ENCODE measurements around the gene PTPN21.
A peak's percentile ranks its signal among the peaks of the same experiment; 100 is the strongest.

The PTPN21 gene

DNA sequence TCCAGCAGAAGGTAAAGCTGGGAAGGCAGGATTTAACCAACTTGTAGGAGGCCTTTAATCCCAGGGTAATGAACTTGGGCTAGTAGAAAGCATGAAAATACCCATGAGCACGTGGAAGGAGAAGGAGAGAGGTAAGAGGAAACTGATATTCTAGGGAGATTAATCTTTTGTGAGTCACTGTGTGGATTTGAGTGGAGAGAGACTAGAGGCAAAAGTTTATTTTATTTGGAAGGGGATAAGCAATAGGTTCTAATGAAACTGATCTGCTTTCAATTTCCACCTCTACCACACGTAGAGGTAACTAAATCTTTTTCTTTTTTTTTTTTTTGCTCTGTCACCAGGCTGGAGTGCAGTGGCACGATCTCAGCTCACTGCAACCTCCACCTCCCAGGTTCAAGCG, 52.1 kb downstream of the PTPN21 start:
- no peak for DNase-seq

DNA sequence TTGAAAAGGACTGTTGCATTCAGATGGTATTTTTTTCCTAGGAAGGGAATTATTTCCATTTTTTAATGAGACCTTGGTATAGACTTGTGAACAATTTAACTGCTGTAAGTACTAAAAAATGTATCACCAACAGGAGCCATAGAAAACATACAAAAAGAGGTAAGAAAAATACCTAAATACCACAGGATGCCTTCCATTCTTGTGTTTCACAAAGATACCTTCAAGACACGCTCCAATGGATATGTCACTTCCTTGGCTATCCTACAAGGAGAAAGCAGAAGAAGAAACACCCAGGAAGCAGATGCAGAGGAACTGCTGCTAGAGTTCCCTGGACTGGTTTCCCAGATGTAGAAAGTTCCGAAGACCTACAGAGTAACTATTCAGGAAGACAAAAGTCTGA, 54.2 kb downstream of the PTPN21 start:
- no peak for DNase-seq

DNA sequence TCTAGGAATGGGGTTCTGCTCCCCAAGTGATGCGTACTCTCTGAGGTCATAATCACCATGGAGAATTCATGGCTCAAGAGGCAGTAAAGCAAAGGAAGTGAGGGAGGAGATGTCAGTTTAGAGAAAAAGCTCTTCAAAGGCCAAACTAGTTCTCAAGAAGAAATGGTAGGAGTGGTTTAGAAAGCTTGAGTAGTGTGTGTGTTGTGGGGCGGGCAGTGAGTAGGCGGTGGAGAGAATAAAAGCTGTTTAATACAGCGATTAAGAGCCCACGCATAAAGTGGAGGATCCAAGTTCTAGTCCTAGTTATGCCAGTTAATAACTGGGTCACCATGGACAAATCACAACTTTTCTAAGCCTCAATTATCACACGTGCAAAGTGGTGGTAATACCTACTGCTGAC, 55.6 kb downstream of the PTPN21 start:
- no peak for DNase-seq

- DNase-seq = no peak
Measured at GRCh38 chr14:88496414-88496813, 58.4 kb downstream of the PTPN21 start.

DNA sequence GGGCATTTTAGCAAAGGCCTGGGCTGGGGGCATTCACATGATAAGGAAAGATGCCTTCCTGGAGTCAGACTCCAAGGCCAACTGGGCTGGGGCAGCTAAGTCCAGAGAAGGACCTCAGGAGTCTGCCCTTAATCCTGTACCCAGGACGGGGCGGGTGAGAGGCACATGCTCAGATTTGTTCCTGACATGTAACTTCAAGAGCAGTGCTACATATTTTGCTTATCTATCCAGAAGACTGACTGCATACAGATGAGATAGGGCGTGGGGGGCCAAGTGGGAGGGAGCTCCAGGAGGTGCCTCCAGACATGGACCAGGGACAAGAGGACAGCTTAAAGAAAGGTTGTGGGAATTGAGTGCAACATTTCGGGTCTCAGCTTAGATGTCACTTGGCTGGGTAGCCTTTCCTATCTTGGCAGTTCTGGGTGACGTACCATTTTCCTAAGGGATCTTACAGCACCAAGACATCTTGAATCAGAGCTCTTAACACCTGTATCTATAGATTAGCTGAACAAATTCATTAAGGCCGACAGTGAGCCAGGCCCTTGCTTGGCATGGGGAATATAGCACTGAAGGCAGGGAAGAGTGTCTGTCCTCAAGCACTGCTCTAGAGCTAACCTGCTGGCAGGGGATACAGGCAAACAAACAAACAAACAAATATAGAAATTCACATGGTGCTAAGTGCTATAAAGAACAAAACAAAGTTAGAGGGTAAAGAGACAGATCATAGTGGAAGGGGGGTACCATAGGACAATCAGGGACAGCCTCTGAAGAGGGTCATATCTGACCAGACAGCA, 61.2 kb downstream of the PTPN21 start:
- no peak for DNase-seq

DNA sequence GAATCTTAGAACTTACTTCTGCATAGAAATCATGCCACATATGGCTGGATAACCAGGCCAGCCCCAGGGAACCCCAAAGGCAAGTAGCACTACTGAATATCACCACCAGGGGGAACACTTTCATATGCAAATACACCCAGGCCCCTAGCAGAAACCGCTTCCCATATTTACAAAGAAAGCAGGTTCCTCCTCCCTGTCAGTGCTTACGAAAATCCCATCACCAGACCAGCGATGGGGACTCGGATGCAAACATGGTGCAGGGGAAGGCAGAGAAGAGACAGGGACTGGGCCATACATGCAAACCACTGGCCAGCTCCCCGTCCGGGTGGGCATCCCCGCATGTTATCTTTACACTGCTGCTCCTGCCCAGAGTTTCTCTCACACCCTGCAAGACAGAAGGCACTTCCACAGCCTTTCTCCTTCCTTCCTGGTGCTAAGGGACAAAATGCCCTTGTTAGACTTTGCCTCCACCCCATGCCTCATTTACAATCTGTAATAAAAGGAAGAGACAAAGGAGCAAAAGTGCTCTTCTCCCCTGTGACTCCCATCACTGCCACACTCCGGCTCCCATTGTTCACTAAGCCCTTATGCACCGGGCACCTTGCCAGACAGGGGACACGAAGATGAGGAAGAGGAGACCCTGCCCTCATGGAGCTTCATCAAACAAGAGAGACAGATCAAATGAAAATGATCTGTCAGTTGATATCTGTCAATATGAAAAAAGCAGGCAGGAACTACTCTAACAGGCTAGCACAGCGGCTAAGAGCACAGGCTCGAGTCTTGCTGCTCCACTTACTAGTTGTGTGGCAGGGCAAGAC, 62.3 kb downstream of the PTPN21 start:
- peak; percentile 84 for DNase-seq

GRCh38 chr14:88490168-88490567, 64.6 kb downstream of the PTPN21 start:
- no peak for DNase-seq

DNA sequence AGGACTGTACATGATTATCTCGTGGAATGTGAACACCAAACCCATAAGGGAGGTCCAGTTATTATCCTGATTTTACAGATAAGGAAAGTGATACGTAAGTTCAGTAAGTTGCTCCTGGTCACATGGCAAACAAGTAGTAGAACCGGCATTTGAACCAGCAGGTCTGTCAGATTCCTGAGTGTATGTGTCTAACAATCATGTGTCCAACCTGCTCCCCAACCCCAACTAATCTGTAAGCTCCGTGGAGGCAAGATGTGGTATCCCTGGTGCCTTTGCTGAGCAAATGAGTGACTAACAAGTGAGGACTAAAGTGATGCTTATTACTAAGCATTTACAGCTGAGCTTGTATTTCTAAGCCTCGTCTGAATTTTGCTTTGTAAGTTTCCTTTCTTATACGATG, 65.9 kb downstream of the PTPN21 start:
- no peak for DNase-seq

GRCh38 chr14:88488081-88488480, 66.7 kb downstream of the PTPN21 start:
- no peak for DNase-seq

GRCh38 chr14:88482524-88482923, 72.3 kb downstream of the PTPN21 start:
- no peak for DNase-seq

- no peak for DNase-seq
Measured at GRCh38 chr14:88481794-88482193, 73.0 kb downstream of the PTPN21 start.

DNA sequence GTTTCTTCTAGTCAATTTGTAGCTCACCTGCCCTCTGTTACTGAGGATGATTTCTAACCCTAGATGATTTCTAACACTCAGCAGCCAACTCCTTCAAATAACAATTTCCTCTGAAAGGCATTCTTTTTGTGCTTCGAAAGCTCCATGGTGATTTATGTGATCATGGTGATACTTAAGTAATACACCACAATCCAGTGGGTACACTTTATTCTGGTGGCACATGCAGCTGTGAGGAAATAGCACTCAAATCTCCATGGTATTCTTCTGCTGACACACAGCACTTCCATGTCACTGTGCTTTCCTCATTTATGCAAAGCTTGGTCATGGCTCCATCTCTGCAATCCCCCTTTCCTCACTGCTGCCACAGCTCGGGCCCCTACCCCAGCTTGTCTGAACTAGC, 73.7 kb downstream of the PTPN21 start:
- no peak for DNase-seq

GRCh38 chr14:88479574-88479987, 75.2 kb downstream of the PTPN21 start:
- DNase-seq = no peak

- DNase-seq = no peak
Measured at GRCh38 chr14:88478931-88479330, 75.9 kb downstream of the PTPN21 start.

DNA sequence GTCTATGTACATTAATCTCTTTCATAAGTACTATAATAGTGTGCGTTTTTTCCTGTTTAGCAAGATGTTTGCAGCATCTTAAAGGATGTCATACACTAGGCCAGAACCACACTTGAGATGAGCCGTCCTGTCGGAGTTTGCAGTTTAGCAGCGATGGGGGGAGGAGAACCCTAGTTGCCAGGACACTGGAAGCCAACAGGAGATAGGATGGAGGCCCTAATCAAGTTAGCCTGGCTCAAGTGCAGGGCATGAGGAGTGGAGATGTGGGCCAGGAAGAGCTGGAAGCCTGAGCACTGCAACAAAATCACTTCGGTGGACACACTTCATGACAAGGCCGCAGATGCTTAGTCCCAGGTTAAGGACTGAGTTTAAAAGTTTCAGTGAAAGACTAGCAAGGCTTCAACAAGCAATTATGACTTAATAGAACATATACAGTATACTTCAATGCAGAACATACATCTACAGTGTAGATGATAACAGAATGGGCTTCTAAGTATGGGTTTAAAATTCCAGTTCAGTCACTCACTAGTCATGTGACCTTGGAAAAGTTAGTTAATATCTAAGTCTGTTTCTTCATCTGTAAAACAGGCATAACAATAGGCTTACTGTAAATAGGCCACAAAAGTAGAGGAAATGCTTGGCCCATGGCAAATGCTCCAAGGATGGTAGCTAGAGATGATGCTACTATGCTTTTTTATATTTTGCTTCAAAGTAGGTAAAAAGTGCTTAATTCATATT, 77.1 kb downstream of the PTPN21 start:
- DNase-seq = no peak

DNA sequence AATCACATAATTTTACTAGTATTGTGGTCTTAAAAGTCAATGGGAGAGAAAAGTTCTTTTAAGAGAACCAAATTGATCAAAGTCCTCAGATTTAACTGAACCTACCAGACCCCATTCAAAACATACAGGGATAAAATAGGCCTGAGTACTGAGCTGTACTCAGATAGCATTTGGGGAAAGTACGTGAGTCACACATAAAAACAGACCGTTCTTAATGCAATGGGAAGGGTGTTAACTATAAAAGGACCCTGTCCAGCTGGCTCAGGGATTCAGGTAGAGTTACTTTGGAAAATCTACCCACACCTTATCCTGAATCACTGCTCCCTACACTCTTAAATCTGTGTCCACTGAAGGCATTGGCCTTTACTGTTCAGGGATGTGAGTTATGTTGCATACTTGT, 78.0 kb downstream of the PTPN21 start:
- DNase-seq = no peak

DNA sequence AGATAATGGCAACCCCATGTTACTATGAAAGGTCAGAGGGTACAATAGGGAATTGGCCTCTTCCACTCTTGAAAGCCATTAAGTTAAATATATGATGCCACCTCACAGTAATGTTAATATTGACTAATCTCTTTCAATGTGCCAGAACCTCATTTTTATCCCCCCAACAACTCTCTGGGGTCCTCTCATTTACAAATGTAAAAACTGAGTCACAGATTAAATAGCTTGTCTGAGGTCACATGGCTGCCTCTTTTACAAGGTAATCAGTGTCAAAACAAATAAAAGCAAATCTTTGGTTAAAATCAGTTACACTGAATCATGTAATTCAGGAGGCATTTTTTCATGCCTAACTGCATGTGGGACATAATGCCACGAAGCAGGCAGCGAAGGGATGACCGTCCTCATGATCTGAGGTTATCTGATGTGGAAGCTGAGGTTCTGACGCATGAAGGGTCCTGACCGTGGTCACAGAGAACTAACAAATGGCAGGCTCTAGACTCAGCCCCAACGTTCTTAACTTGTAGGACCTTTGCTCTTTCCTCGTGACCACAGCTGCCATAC, 78.5 kb downstream of the PTPN21 start:
- peak; percentile 84 for DNase-seq

DNA sequence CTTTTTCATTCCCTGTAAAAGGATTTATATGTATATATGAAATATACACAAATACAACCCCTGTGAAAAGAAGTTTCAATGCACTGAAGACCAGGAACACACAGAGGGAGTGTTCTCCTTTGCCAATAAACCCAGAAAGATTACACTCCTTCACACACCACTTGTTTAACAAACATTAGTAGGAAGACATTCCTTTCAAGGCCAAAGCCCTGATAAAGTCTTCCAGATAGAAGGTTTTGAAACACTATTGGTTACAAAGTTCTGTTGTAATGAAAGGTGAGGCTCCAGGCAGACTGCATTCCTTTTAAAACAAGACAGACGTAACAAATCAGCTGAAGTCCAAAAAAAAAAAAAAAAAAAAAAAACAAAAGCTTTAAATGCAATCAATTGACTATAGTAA, 81.0 kb downstream of the PTPN21 start:
- DNase-seq = no peak

- DNase-seq = no peak
Measured at GRCh38 chr14:88470542-88471440, 84.0 kb downstream of the PTPN21 start.

DNA sequence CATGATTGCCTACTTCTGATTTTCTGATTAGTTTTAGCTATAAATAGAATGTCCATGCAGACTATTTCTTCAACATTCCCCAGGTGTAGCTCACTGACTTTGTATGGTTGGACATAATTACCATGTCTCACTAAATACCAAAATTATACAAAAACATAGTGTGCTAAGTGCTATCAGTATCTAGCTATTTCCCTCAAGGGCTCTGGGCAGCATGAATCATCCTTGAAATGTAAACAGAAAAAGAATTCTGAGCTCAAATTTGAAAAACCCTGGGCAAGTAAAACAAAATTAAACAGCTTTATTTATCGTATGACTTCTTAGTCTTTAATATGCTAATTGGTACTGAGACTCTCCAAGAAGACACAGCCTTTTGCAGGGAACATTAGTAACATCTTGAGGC, 86.4 kb downstream of the PTPN21 start:
- DNase-seq = no peak

GRCh38 chr14:88463318-88463717, 91.5 kb downstream of the PTPN21 start:
- no peak for DNase-seq

DNA sequence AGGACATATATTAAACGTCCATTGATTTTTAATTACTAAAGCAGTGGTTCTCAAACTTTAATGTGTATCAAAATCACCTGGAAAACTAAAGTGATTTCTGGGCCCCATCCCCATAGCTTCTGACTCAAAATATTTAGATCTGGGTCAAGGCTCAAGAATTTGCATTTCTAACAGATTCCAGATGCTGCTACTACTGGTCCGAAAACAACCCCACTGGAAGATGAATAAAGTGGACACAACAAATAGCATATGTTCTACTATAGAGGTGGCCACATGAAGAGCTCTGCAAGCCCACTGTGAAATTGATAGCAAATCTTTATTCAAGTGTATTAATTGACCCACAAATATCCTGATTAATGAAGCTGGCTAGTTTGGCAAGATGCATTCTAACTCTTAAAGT, 99.9 kb downstream of the PTPN21 start:
- no peak for DNase-seq

Measured in NCI-H748 treated with DMSO at 0.1 percent for 48 hours (cell line).